Measurements from ENCODE around the gene ZNF710.

ZNF710 gene

GRCh38 chr15:89984421-89985010, 16.6 kb upstream of the ZNF710 start:
- H3K4me2 ChIP-seq (ENCODE audit: insufficient read depth, low read length): no peak overlapping the region
- H3K4me1 ChIP-seq (ENCODE audit: insufficient read depth, low read length): no peaks in the 10 kb centered on the region
- H3K79me2 ChIP-seq (ENCODE audit: insufficient read depth, low read length): no peaks in the 10 kb centered on the region
- H3K36me3 ChIP-seq (ENCODE audit: insufficient read depth, low read length): no peaks in the 10 kb centered on the region
- ATAC-seq (ENCODE audit: insufficient read depth, low read depth) (no peak), DNase-seq (no peak)
- no peak overlapping the region for H3K9ac ChIP-seq (ENCODE audit: low read depth, low read length)
- TF ChIP-seq CTCF (IDR thresholded peaks at IDR 0.05; ENCODE audit: borderline replicate concordance, extremely low read depth, low read length, poor library complexity, severe bottlenecking) (no peak), EZH2 (IDR thresholded peaks at IDR 0.05; ENCODE audit: borderline replicate concordance, low read depth, low read length, severe bottlenecking) (no peak)
- no peaks in the 10 kb centered on the region for H3K9me3 ChIP-seq (ENCODE audit: insufficient read depth, low read length, severe bottlenecking)
- H3K4me3 ChIP-seq (ENCODE audit: low read depth in 1 of 2, low read length in 2 of 2): no peak overlapping the region
- H4K20me1 ChIP-seq (ENCODE audit: insufficient read depth, low read length): no peaks in the 10 kb centered on the region
- H3K27me3 ChIP-seq (ENCODE audit: insufficient read depth, low read length, poor library complexity): no peaks in the 10 kb centered on the region
- no peak overlapping the region for H2AFZ ChIP-seq (ENCODE audit: low read depth, low read length)
- no peak overlapping the region for H3K27ac ChIP-seq (ENCODE audit: low read length)

- no peak overlapping the region for H3K4me2 ChIP-seq (ENCODE audit: insufficient read depth, low read length)
Observed at GRCh38 chr15:89985111-89985510, 16.0 kb upstream of the ZNF710 start.

DNA sequence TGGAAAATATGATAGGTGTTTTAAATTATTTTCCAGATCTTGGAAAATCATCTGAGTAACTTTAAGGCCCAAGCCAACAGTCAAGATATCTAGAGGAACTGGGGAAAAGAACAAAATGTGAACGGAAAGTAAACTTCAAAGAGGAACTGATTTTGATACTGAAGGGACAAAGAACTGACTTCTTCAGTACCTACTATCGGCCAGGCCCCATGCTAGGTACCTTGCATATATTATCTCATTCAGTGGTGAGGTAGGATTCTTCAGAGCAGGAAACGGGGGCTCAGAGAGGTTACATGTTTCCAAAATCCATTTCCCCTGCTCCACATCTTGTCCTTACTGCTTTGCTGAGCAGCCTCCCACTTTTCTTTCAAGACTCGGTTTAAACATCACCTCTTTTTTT, 9.8 kb upstream of the ZNF710 start:
- no peak for ATAC-seq (ENCODE audit: insufficient read depth, low read depth)
- Histone ChIP-seq H2AFZ (ENCODE audit: low read depth, low read length) (no peak overlapping the region), H3K4me2 (ENCODE audit: insufficient read depth, low read length) (no peak overlapping the region), H3K27ac (ENCODE audit: low read length) (no peak overlapping the region), H3K4me3 (ENCODE audit: low read depth in 1 of 2, low read length in 2 of 2) (no peak overlapping the region), H3K9me3 (ENCODE audit: insufficient read depth, low read length, severe bottlenecking) (no peaks in the 10 kb centered on the region), H3K27me3 (ENCODE audit: insufficient read depth, low read length, poor library complexity) (no peaks in the 10 kb centered on the region), H3K36me3 (ENCODE audit: insufficient read depth, low read length) (no peaks in the 10 kb centered on the region), H4K20me1 (ENCODE audit: insufficient read depth, low read length) (no peaks in the 10 kb centered on the region), H3K79me2 (ENCODE audit: insufficient read depth, low read length) (no peaks in the 10 kb centered on the region), H3K4me1 (ENCODE audit: insufficient read depth, low read length) (no peaks in the 10 kb centered on the region), H3K9ac (ENCODE audit: low read depth, low read length) (no peak overlapping the region)
- TF ChIP-seq CTCF (IDR thresholded peaks at IDR 0.05; ENCODE audit: borderline replicate concordance, extremely low read depth, low read length, poor library complexity, severe bottlenecking) (no peak), EZH2 (IDR thresholded peaks at IDR 0.05; ENCODE audit: borderline replicate concordance, low read depth, low read length, severe bottlenecking) (no peak)
- DNase-seq: no peak

More at GRCh38 chr15:89985111-89985510, 16.0 kb upstream of the ZNF710 start:
- no peak overlapping the region for H3K4me3 ChIP-seq (ENCODE audit: low read depth in 1 of 2, low read length in 2 of 2)
- H4K20me1 ChIP-seq (ENCODE audit: insufficient read depth, low read length): no peaks in the 10 kb centered on the region
- H3K9ac ChIP-seq (ENCODE audit: low read depth, low read length): no peak overlapping the region
- no peaks in the 10 kb centered on the region for H3K79me2 ChIP-seq (ENCODE audit: insufficient read depth, low read length)
- no peaks in the 10 kb centered on the region for H3K9me3 ChIP-seq (ENCODE audit: insufficient read depth, low read length, severe bottlenecking)
- ATAC-seq (ENCODE audit: insufficient read depth, low read depth) (no peak), DNase-seq (no peak)
- no peaks in the 10 kb centered on the region for H3K27me3 ChIP-seq (ENCODE audit: insufficient read depth, low read length, poor library complexity)
- no peaks in the 10 kb centered on the region for H3K36me3 ChIP-seq (ENCODE audit: insufficient read depth, low read length)
- H3K4me1 ChIP-seq (ENCODE audit: insufficient read depth, low read length): no peaks in the 10 kb centered on the region
- no peak overlapping the region for H2AFZ ChIP-seq (ENCODE audit: low read depth, low read length)
- TF ChIP-seq CTCF (IDR thresholded peaks at IDR 0.05; ENCODE audit: borderline replicate concordance, extremely low read depth, low read length, poor library complexity, severe bottlenecking) (no peak), EZH2 (IDR thresholded peaks at IDR 0.05; ENCODE audit: borderline replicate concordance, low read depth, low read length, severe bottlenecking) (no peak)
- H3K27ac ChIP-seq (ENCODE audit: low read length): no peak overlapping the region

Measured in DND-41 (cell line).